ENCODE results near the gene ZNF608.
A peak's percentile ranks its signal among the peaks of the same experiment; 100 is the strongest.

The ZNF608 gene

GRCh38 chr5:124714910-124715309, 31.5 kb downstream of the ZNF608 start:
- no peak for FAIRE-seq

- FAIRE-seq = no peak
Observed at GRCh38 chr5:124713595-124713994, 32.8 kb downstream of the ZNF608 start.

- FAIRE-seq = no peak
Observed at GRCh38 chr5:124712731-124713305, 33.6 kb downstream of the ZNF608 start.

- no peak for FAIRE-seq
Observed at GRCh38 chr5:124708086-124708485, 38.4 kb downstream of the ZNF608 start.

- FAIRE-seq = no peak
Observed at GRCh38 chr5:124707520-124707919, 38.9 kb downstream of the ZNF608 start.

- peak; percentile 8 for FAIRE-seq
Observed at GRCh38 chr5:124706729-124707361, 39.6 kb downstream of the ZNF608 start.

GRCh38 chr5:124706051-124706450, 40.4 kb downstream of the ZNF608 start:
- no peak for FAIRE-seq

- FAIRE-seq = no peak
Observed at GRCh38 chr5:124705577-124705976, 40.9 kb downstream of the ZNF608 start.

GRCh38 chr5:124704594-124705284, 41.7 kb downstream of the ZNF608 start:
- no peak for FAIRE-seq

GRCh38 chr5:124703995-124704394, 42.4 kb downstream of the ZNF608 start:
- no peak for FAIRE-seq

GRCh38 chr5:124702525-124702924, 43.9 kb downstream of the ZNF608 start:
- no peak for FAIRE-seq

GRCh38 chr5:124701873-124702425, 44.5 kb downstream of the ZNF608 start:
- no peak for FAIRE-seq

GRCh38 chr5:124701016-124701415, 45.4 kb downstream of the ZNF608 start:
- FAIRE-seq = no peak

GRCh38 chr5:124700333-124700732, 46.1 kb downstream of the ZNF608 start:
- no peak for FAIRE-seq

- FAIRE-seq = peak; percentile 97
Observed at GRCh38 chr5:124698770-124699169, 47.7 kb downstream of the ZNF608 start.

- FAIRE-seq = peak; percentile 90
Observed at GRCh38 chr5:124697933-124698591, 48.4 kb downstream of the ZNF608 start.

GRCh38 chr5:124697501-124697900, 48.9 kb downstream of the ZNF608 start:
- FAIRE-seq = no peak

GRCh38 chr5:124696898-124697297, 49.5 kb downstream of the ZNF608 start:
- no peak for FAIRE-seq

Measured in endometrium (tissue), 2 donors.